ENCODE data around the gene ITSN1. TPM values are rescaled to one million over a fixed set of nuclear protein-coding genes. Genes with fewer than 3 reads are reported as not detected.

The ITSN1 gene
- total RNA-seq, 1 donor from 2014 or later, result 2.4 TPM

DNA sequence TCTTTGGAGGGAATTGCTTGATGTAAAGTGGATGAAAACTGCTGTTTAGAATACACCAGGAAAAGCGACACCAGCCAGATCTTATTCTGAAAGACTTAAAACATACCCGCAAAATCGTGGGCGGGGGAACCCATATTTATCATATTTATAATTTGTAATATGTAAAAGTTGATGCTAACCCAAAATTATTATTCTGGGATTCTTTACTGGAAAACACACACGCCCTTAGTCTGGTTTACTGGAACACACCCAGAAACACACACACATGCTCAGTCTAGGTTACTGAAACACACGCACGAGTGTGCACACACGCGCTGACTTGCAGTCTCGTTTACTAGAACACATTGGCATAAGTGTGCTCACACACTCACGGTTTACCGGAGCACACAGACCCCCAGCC lies 240.8 kb downstream of the ITSN1 start:
- intact Hi-C loops (cut with micrococcal nuclease), result no loop called here

- intact Hi-C loops (cut with micrococcal nuclease), result no loop called here
These were observed 242.3 kb downstream of the ITSN1 start for GRCh38 chr21:33884376-33885171.

DNA sequence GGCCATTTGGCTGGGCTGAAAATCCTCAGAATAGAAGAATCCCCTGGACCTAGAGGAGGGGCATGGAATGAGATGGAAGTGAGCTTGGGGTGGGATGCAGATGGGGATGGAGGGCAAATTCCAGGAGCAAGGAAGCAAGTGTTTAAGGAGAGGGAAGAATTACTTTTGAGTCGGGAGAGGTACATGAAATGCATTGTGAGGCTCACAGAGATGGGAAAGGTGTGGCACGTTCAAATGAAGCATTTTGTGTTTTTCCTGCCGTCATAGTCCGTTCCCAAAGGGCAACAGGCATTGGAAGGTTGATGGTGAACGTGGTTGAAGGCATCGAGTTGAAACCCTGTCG lies 242.8 kb downstream of the ITSN1 start:
- intact Hi-C loops (cut with micrococcal nuclease), result no loop called here

- intact Hi-C loops (cut with micrococcal nuclease), result no loop called here
These were observed 244.0 kb downstream of the ITSN1 start for GRCh38 chr21:33886321-33886720.

DNA sequence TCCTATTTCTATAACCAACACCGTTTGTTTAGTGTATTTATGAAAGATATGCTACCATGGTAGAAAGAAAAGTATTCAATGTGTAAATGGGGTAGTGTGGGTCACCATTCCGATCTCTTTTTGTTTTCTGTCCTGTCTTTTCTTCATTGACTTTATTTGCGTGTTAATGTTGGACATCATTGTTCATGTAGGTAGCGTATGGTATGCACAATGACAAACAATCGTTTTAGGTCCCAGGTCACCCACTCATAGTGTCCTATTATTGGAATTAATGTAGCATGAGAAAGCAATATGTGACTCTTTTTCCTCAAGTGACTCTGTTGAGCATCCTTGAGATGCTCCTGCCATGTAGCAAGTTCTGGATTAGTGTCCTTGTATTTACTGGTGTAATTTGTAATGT lies 247.9 kb downstream of the ITSN1 start:
- intact Hi-C loops (cut with micrococcal nuclease), result no loop called here

DNA sequence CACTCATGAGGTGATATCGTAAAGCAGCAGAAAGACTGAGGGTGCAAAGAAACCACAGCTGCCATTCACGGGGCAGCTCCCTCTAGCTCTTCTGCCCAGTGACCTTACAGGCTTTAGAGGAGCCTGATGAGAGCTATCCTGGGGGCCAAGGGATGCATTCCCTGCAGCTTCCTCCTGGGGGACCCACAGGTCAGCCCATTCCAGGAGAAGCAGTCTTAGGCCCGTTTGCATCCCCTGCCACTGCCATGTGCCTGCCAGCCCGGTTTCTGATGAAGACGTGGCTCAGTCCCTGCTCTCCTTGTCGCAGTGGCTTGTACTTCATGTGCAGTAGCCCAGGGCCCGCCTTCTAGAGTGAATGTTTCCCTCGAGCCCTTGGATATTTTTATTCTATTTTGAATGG lies 250.6 kb downstream of the ITSN1 start:
- intact Hi-C loops (cut with micrococcal nuclease), result no loop called here

DNA sequence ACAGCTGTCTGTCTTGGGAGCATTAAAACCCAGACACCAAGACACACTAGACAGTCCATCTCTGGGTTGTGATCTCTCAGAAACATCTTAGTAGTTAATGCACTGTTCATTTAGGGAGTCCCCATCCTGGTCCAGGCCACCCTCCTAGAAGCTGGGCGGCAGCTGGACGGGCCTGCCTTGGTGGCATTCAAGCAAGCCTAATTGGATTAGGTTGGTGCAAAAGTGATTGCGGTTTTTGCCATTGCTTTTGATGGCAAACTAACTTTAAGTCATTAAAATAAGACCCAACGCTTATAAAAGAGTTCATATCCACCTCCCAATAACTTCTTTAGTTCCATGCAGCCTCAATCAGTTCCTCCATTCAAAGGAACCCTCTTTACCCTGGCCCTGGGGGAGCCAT lies 251.6 kb downstream of the ITSN1 start:
- intact Hi-C loops (cut with micrococcal nuclease), result no loop called here

- intact Hi-C loops (cut with micrococcal nuclease), result no loop called here
These were observed 252.5 kb downstream of the ITSN1 start for GRCh38 chr21:33894736-33895288.

DNA sequence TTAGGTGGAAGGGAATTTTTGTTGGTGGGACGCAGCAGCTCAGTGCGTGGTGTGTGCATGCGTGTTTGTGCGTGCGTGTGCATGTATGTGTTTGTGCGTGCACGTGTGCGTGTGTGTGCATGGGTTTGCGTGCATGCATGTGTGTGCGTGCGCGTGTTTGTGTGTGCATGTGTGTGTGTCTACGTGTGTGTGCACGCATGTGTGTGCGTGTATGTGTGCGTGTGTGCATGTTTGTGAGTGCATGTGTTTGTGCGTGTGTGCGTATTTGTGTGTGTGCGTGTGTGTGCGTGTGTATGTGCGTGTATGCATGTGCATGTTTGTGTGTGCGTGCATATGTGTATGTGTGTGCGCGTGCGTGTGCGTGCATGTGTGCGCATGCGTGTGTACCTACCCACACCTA lies 253.1 kb downstream of the ITSN1 start:
- intact Hi-C loops (cut with micrococcal nuclease), result no loop called here

DNA sequence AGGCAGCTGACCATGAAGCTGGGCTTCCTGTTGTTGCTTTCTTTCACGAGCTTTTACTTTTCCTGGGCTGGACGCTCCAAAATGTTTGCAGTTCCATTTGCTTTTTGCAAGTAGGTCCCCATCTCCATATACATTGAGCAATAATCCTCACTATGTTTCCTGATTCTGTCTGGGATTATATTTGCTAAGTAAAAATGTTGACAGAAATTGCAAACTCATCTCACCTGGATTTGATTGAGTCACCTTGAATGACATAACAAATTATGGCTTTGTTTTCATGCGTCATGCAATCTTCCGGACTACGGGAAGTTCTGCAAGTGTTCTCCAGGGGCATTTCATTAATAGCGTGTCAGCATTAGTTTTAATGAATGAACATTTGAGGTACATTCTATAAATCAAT lies 254.4 kb downstream of the ITSN1 start:
- intact Hi-C loops (cut with micrococcal nuclease), result no loop called here

DNA sequence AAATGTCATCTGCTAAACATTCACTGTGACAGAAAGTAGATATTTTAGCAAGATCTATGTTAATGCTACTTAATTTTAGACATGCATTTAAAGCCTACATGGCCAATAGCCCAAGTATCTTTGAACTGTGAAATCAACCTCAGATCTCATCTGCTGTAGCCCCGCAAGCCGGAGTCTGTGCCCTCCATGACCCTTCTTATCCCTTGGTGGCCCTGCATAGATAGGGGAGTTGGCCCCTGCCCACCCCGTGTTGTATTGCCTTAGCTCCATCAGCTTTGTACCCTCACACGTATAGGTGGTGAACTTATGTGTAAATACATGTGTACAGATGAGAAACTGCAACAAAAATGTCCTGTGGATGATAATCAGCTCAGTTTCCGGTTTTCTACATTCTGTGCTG lies 254.8 kb downstream of the ITSN1 start:
- intact Hi-C loops (cut with micrococcal nuclease), result no loop called here

DNA sequence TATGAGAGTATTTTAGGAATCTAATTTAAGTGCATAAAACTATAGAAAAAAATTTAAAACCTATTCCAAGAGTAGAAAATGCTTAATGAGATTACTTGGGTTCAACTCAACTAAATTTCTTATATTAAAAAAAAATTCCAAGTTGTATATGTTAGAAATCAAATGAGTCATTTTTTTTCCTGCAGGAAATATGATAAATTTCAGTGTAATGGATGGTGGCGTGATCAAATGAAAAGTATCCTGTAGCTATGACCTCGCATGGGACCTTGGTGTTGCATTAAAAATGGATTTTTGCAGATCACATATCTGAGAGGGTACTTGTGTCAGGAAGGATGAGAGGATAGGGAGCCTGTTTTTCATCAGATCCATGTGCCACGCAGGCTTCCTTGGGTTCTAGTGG lies 255.4 kb downstream of the ITSN1 start:
- intact Hi-C loops (cut with micrococcal nuclease), result no loop called here

- intact Hi-C loops (cut with micrococcal nuclease), result no loop called here
These were observed 256.3 kb downstream of the ITSN1 start for GRCh38 chr21:33898586-33898985.

GRCh38 chr21:33899199-33899598 lies 256.9 kb downstream of the ITSN1 start:
- intact Hi-C loops (cut with micrococcal nuclease), result no loop called here

DNA sequence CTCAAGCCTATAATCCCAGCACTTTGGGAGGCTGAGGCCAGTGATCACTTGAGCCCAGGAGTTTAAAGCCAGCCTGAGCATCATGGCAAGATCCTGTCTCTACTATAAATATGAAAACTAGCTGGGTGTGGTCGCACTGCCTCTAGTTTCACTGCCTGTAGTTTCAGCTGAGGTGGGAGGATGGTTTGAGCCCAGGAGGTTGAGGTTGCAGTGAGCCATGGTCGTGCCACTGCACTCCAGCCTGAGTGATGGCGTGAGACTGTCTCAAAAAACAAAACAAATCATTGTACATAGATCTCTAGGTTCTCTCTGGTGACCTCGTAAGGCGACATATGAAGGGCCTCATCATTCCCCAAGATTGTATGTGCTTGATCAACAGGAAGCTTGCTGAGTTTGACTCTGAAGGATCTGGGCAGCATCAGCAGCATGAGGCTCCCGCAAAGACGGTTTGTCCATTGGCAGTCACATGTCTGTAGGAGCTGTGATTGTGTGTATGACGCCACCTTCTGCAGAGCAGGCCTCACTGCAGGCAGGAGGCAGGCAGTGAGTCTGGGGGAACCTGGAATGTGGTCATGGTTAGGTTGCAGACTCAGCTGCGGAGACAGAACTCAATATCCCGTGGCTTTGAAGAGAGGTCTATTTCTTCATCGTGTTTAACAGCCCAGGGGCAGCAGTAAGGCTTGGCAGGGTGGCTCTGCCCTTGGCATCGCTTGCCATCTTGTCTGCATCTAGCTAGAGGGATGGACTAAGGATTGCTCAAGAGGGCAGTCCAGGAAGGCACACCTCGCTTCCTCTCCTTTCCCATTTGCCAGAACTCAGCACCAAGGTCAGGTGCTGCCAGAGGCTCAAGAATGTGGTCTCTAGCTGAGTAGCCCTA lies 259.3 kb downstream of the ITSN1 start:
- intact Hi-C loops (cut with micrococcal nuclease), result no loop called here

GRCh38 chr21:33902349-33902748 lies 260.0 kb downstream of the ITSN1 start:
- intact Hi-C loops (cut with micrococcal nuclease), result no loop called here

DNA sequence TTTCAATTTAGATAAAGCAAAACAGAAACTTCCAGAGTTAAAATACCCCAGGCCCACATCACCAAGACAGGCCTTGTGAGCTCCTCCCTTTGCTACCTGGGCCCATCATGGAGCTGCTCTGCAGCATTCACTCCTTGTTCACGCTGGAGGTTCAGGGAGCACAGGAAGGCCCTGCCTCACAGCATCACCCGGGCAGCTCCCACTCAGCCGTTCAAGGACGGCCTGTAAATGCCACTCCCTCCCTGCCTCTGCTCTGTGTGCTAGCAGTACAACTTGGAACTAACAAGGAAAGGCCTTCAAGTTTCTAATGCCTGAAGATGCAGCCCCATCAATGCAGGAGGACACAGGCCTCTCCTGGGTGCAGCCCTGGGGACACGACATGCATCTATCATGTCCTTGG lies 261.7 kb downstream of the ITSN1 start:
- intact Hi-C loops (cut with micrococcal nuclease), result no loop called here

- intact Hi-C loops (cut with micrococcal nuclease), result no loop called here
These were observed 266.5 kb downstream of the ITSN1 start for GRCh38 chr21:33908760-33909159.

GRCh38 chr21:33909756-33910155 lies 267.5 kb downstream of the ITSN1 start:
- intact Hi-C loops (cut with micrococcal nuclease), result no loop called here

- intact Hi-C loops (cut with micrococcal nuclease), result no loop called here
These were observed 271.9 kb downstream of the ITSN1 start for GRCh38 chr21:33914188-33914587.

GRCh38 chr21:33915368-33916199 lies 273.3 kb downstream of the ITSN1 start, which contains the start of gene ATP5PO:
ATP5PO (minus strand) TSS chr21:33915804; CDS start chr21:33915763, 41 bp downstream.
- intact Hi-C loops (cut with micrococcal nuclease), result loop anchor here (1.0 to 5.0 kb wide), 3 partner anchors 33 to 282 kb away; partner anchors contain the start of gene CRYZL1
